Measurements from ENCODE around the gene EFCAB12. TPM values are rescaled to one million over a fixed set of nuclear protein-coding genes. Genes with fewer than 3 reads are reported as not detected.

Gene EFCAB12
- total RNA-seq, 1 experiment from 2014 or later = 2.2 TPM

- H3K4me1 ChIP-seq (replicated peaks; ENCODE audit: insufficient read depth) = no peaks in the 10 kb centered on the region
- H3K4me2 ChIP-seq = no peak overlapping the region
- H3K27ac ChIP-seq = no peak overlapping the region
- H3K4me3 ChIP-seq = no peak overlapping the region
- H3K9me3 ChIP-seq (ENCODE audit: insufficient read depth, low read depth) = no peaks in the 10 kb centered on the region
- no peaks in the 10 kb centered on the region for H3K36me3 ChIP-seq (ENCODE audit: low read depth)
- H3K79me2 ChIP-seq (ENCODE audit: low read depth) = no peaks in the 10 kb centered on the region
- no peaks in the 10 kb centered on the region for H4K20me1 ChIP-seq (ENCODE audit: insufficient read depth)
- no peaks in the 10 kb centered on the region; the same call in 1 of the 2 replicates for H3K27me3 ChIP-seq (ENCODE audit: insufficient read depth, low read depth)
- ChIA-PET POLR2A (ENCODE audit: unreplicated experiment) (no interaction called here), CTCF (interaction anchor here (0.5 to 0.6 kb wide), 2 partner anchors 85 to 140 kb away, joined by 3 to 4 read pairs; no protein-coding TSS in a partner anchor)
- H3F3A ChIP-seq (ENCODE audit: insufficient read depth, low read depth) = no peaks in the 10 kb centered on the region
- no peak for DNase-seq
- H2AFZ ChIP-seq = no peak overlapping the region
- TF ChIP-seq EZH2 (IDR thresholded peaks at IDR 0.05; ENCODE audit: low read depth) = no peak
- H3K9me2 ChIP-seq (ENCODE audit: insufficient read depth) = no peaks in the 10 kb centered on the region
- BruUV-seq (replicated peaks) = no TSS peak
- intact Hi-C loops (cut with micrococcal nuclease; ENCODE audit: unreplicated experiment) = no loop called here
These were observed 74.9 kb downstream of the EFCAB12 start for GRCh38 chr3:129353589-129353941.

- Histone ChIP-seq H3K9me3 (ENCODE audit: insufficient read depth, low read depth) (no peaks in the 10 kb centered on the region), H3F3A (ENCODE audit: insufficient read depth, low read depth) (no peaks in the 10 kb centered on the region), H3K4me3 (no peak overlapping the region), H4K20me1 (ENCODE audit: insufficient read depth) (no peaks in the 10 kb centered on the region), H3K79me2 (ENCODE audit: low read depth) (no peaks in the 10 kb centered on the region), H3K4me2 (no peak overlapping the region), H3K9me2 (ENCODE audit: insufficient read depth) (no peaks in the 10 kb centered on the region), H3K27me3 (ENCODE audit: insufficient read depth, low read depth) (no peaks in the 10 kb centered on the region; the same call in 1 of the 2 replicates), H2AFZ (no peak overlapping the region), H3K36me3 (ENCODE audit: low read depth) (no peaks in the 10 kb centered on the region), H3K27ac (no peak overlapping the region), H3K4me1 (replicated peaks; ENCODE audit: insufficient read depth) (no peaks in the 10 kb centered on the region)
- ChIA-PET CTCF (interaction anchor here (0.5 to 0.6 kb wide), 3 partner anchors 31 to 139 kb away, joined by 3 to 4 read pairs (median 3); no protein-coding TSS in a partner anchor), POLR2A (ENCODE audit: unreplicated experiment) (no interaction called here)
- BruUV-seq (replicated peaks) = no TSS peak
- no peak for DNase-seq
- intact Hi-C loops (cut with micrococcal nuclease; ENCODE audit: unreplicated experiment) = no loop called here
- TF ChIP-seq EZH2 (IDR thresholded peaks at IDR 0.05; ENCODE audit: low read depth) (no peak), CTCF (conservative IDR thresholded peaks at IDR 0.05) (no peak)
These were observed 75.5 kb downstream of the EFCAB12 start for GRCh38 chr3:129352650-129353588.

- peaks cover 1% of the 10 kb centered on the region; the same call in 1 of the 2 replicates for H3F3A ChIP-seq (ENCODE audit: insufficient read depth, low read depth)
- H3K9me2 ChIP-seq (ENCODE audit: insufficient read depth) = no peaks in the 10 kb centered on the region
- CTCF ChIA-PET = interaction anchor here (0.6 kb wide), 1 partner anchor 31 kb away, joined by 3 read pairs; no protein-coding TSS in a partner anchor
- H3K27ac ChIP-seq = no peak overlapping the region
- intact Hi-C loops (cut with micrococcal nuclease; ENCODE audit: unreplicated experiment) = no loop called here
- no peak overlapping the region for H3K4me3 ChIP-seq
- H3K4me2 ChIP-seq = no peak overlapping the region
- no TSS peak for BruUV-seq (replicated peaks)
- no peaks in the 10 kb centered on the region for H3K79me2 ChIP-seq (ENCODE audit: low read depth)
- no peaks in the 10 kb centered on the region; the same call in 1 of the 2 replicates for H3K27me3 ChIP-seq (ENCODE audit: insufficient read depth, low read depth)
- no peak overlapping the region for H2AFZ ChIP-seq
- TF ChIP-seq CTCF (conservative IDR thresholded peaks at IDR 0.05) (peak; percentile 43), EZH2 (IDR thresholded peaks at IDR 0.05; ENCODE audit: low read depth) (no peak)
- H3K36me3 ChIP-seq (ENCODE audit: low read depth) = no peaks in the 10 kb centered on the region
- H4K20me1 ChIP-seq (ENCODE audit: insufficient read depth) = no peaks in the 10 kb centered on the region
- DNase-seq = no peak
- H3K4me1 ChIP-seq (replicated peaks; ENCODE audit: insufficient read depth) = peaks cover 4% of the 10 kb centered on the region
- H3K9me3 ChIP-seq (ENCODE audit: insufficient read depth, low read depth) = no peaks in the 10 kb centered on the region
- POLR2A ChIA-PET (ENCODE audit: unreplicated experiment) = no interaction called here
These were observed 76.4 kb downstream of the EFCAB12 start for GRCh38 chr3:129352045-129352444.

Other genes starting within 250 kb of the EFCAB12 start
- 261 and 265 TPM in 2 replicates for gene CNBP, start 244.7 kb downstream of the EFCAB12 start, total RNA-seq (2021)
- gene COPG1, start 179.0 kb downstream of the EFCAB12 start, total RNA-seq (2021) = 195 and 212 TPM in 2 replicates
- 60.9 and 62.7 TPM in 2 replicates for gene HMCES, start 149.8 kb downstream of the EFCAB12 start, total RNA-seq (2021)
- 48.6 and 49.4 TPM in 2 replicates for gene MBD4, start 11.3 kb upstream of the EFCAB12 start, total RNA-seq (2021)
- 44.8 and 55.6 TPM in 2 replicates for gene IFT122, start 11.6 kb upstream of the EFCAB12 start, total RNA-seq (2021)
- not detected in 2 replicates for gene RHO, start 100.0 kb upstream of the EFCAB12 start, total RNA-seq (2021)
- not detected in 2 replicates for gene H1-8, start 114.5 kb upstream of the EFCAB12 start, total RNA-seq (2021)
- 44.4 and 50.4 TPM in 2 replicates for gene PLXND1, start 178.0 kb upstream of the EFCAB12 start, total RNA-seq (2021)